CD14-positive monocyte (primary cell): Measurements from ENCODE around the gene LTBP1. TPM values are rescaled to one million over a fixed set of nuclear protein-coding genes. Genes with fewer than 3 reads are reported as not detected.

Experiments used
- DNase-seq, 3 donors: peaks; one replicate each; pipeline ENCODE4 v3.0.0-alpha.2; 2011 to 2022
- H2AFZ ChIP-seq: 2 replicates; pipeline ENCODE4 v1.6.0; 2012; ENCODE audit warnings: mild to moderate bottlenecking, low read depth, low read length, inconsistent platforms; ENCODE audit not compliant: insufficient read depth, poor library complexity, severe bottlenecking
- H3K27ac ChIP-seq, 2 donors: 1 replicate in 1 of 2; 2 replicates in 1 of 2; pipeline ENCODE4 v1.5.1; 2012 to 2013; ENCODE audit warnings: low read length in 2 of 2, control low read depth in 1 of 2, inconsistent platforms in 1 of 2, low read depth in 1 of 2, mild to moderate bottlenecking in 1 of 2
- H3K27me3 ChIP-seq, 2 donors: one replicate each; pipeline versions ENCODE4 v1.6.0 to v1.6.1; 2011 to 2013; ENCODE audit warnings: low read length in 2 of 2; ENCODE audit not compliant: control insufficient read depth in 2 of 2, insufficient read depth in 2 of 2
- H3K36me3 ChIP-seq, 2 donors: replicated peaks in 1 of 2; 1 replicate in 1 of 2; 2 replicates in 1 of 2; pipeline versions ENCODE4 v1.5.1 to v1.6.1; 2012 to 2013; ENCODE audit warnings: low read length in 2 of 2, control low read depth in 1 of 2, inconsistent platforms in 1 of 2, mild to moderate bottlenecking in 1 of 2; ENCODE audit not compliant: insufficient read depth in 2 of 2, control insufficient read depth in 1 of 2
- H3K4me1 ChIP-seq, 2 donors: 1 replicate in 1 of 2; 2 replicates in 1 of 2; pipeline versions ENCODE4 v1.5.1 to v1.6.1; 2012 to 2013; ENCODE audit warnings: low read length in 2 of 2, control low read depth in 1 of 2, inconsistent platforms in 1 of 2, mild to moderate bottlenecking in 1 of 2, moderate library complexity in 1 of 2; ENCODE audit not compliant: insufficient read depth in 2 of 2, control insufficient read depth in 1 of 2
- H3K4me2 ChIP-seq: replicated peaks from 2 replicates; pipeline ENCODE3; 2012; ENCODE audit warnings: low read length, moderate library complexity, mild to moderate bottlenecking; ENCODE audit not compliant: poor library complexity, severe bottlenecking; ENCODE audit errors: extremely low read depth
- H3K4me3 ChIP-seq, 3 experiments: fragments of 200-600 bp in 1 of 3; sonication (generic) in 1 of 3; replicated peaks in 1 of 3; 1 replicate in 2 of 3; 2 replicates in 1 of 3; pipeline ENCODE4 v1.5.1; 2011 to 2013; ENCODE audit warnings: low read length in 3 of 3, mild to moderate bottlenecking in 3 of 3, control low read depth in 2 of 3, low read depth in 2 of 3, inconsistent platforms in 1 of 3, moderate library complexity in 1 of 3
- H3K79me2 ChIP-seq: 2 replicates; pipeline ENCODE4 v1.6.0; 2012; ENCODE audit warnings: mild to moderate bottlenecking, control low read depth, inconsistent platforms, low read length, moderate library complexity; ENCODE audit not compliant: insufficient read depth
- H3K9ac ChIP-seq: 2 replicates; pipeline ENCODE4 v1.6.0; 2017; ENCODE audit warnings: low read length, mild to moderate bottlenecking; ENCODE audit not compliant: insufficient read depth, poor library complexity, severe bottlenecking
- H3K9me3 ChIP-seq, 2 donors: replicated peaks in 1 of 2; 1 replicate in 1 of 2; 2 replicates in 1 of 2; pipeline versions ENCODE4 v1.5.1 to v1.6.1; 2012 to 2013; ENCODE audit warnings: low read length in 2 of 2, control low read depth in 1 of 2; ENCODE audit not compliant: control insufficient read depth in 1 of 2, insufficient read depth in 1 of 2
- H4K20me1 ChIP-seq: 2 replicates; pipeline ENCODE4 v1.6.0; 2012; ENCODE audit warnings: mild to moderate bottlenecking, low read length, control low read depth, moderate library complexity; ENCODE audit not compliant: insufficient read depth
- H3K27ac Mint-ChIP-seq, 7 donors: one replicate each; pipeline ENCODE4 v1.8.0; 2020; ENCODE audit warnings: mild to moderate bottlenecking in 7 of 7, mixed read lengths in 7 of 7, moderate library complexity in 6 of 7, inconsistent platforms in 2 of 7
- H3K27me3 Mint-ChIP-seq, 3 donors: one replicate each; pipeline ENCODE4 v1.8.0; 2021 to 2022; ENCODE audit warnings: low read depth in 3 of 3, mild to moderate bottlenecking in 3 of 3, mixed read lengths in 3 of 3, moderate library complexity in 3 of 3, inconsistent platforms in 1 of 3
- H3K36me3 Mint-ChIP-seq, 2 donors: one replicate each; pipeline ENCODE4 v1.8.0; 2020; ENCODE audit warnings: mixed read lengths in 2 of 2, inconsistent platforms in 1 of 2, mild to moderate bottlenecking in 1 of 2
- H3K4me1 Mint-ChIP-seq: one replicate; pipeline ENCODE4 v1.8.0; 2020; ENCODE audit warnings: mild to moderate bottlenecking, mixed read lengths
- H3K4me3 Mint-ChIP-seq, 2 donors: one replicate each; pipeline ENCODE4 v1.8.0; 2020; ENCODE audit warnings: mild to moderate bottlenecking in 2 of 2, mixed read lengths in 2 of 2, moderate library complexity in 1 of 2
- H3K9me3 Mint-ChIP-seq, 7 donors: one replicate each; pipeline ENCODE4 v1.8.0; 2020 to 2022; ENCODE audit warnings: mixed read lengths in 7 of 7, mild to moderate bottlenecking in 6 of 7, moderate library complexity in 6 of 7, inconsistent platforms in 2 of 7
- WGBS: methylation state at CpG from one replicate; pipeline ENCODE4 v1.1.5; 2013; ENCODE audit warnings: missing lambda C conversion rate; ENCODE audit not compliant: insufficient coverage; 5-methylcytosine and 5-hydroxymethylcytosine counted together
- intact Hi-C, 2 donors: fragments of 100-400 bp; cut with micrococcal nuclease; formaldehyde crosslinking; loops; one replicate each; pipeline versions ENCODE4 v1.15.0 to v1.15.1; 2023
- polyA plus RNA-seq, 3 donors: library from polyadenylated mRNA; depleted of rRNA in 1 of 3; unstranded in 2 of 3; stranded (reverse) in 1 of 3; fragments of 300-500 nt in 2 of 3; fragments of >200 nt in 1 of 3; fragmentation: Illumina TruSeq in 2 of 3; gene quantifications; 1 replicate in 2 of 3; 2 replicates in 1 of 3; pipeline ENCODE4 v1.2.3, GENCODE V29; 2012 to 2021
- TF ChIP-seq, protein P1 (sequence below): fragments of 200-600 bp; IDR thresholded peaks from one replicate; pipeline ENCODE4 v1.8.0; 2022; ENCODE audit warnings: antibody characterized with exemption, mild to moderate bottlenecking

LTBP1 gene
- polyA plus RNA-seq, 3 donors: 0.18 to 0.24 TPM; not detected in 1

DNA sequence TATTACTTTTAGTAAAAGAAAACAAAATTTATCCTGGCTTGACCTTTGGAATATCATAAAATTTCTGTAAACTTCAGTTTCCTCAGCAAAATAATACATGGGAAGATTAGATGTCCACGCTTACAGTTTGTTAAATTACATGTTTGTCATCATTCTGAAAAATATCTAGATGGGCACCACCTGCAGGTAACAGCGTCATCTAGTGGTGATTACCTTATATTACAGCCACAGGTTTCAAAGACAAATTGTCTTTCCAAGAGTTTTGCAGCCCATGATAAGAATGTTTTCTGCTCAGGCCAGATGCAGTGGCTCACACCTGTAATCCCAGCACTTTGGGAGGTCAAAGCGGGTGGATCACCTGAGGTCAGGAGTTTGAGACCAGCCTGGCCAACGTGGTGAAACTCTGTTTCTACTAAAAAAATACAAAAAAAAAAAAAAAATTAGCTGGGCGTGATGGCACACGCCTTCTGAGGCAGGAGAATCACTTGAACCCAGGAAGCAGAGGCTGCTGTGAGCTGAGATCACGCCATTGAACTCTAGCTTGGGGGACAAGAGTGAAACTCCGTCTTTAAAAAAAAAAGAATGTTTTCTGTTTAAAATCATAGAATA lies 433.4 kb downstream of the LTBP1 start:
- intact Hi-C loops: no loop called here
- Histone ChIP-seq H3K79me2 (no peaks in the 10 kb centered on the region), H3K27ac (no peak overlapping the region), H2AFZ (no peak overlapping the region), H3K4me3 (no peak overlapping the region), H3K9me3 (no peaks in the 10 kb centered on the region), H4K20me1 (no peaks in the 10 kb centered on the region), H3K27me3 (no peaks in the 10 kb centered on the region), H3K4me1 (no peaks in the 10 kb centered on the region), H3K36me3 (no peaks in the 10 kb centered on the region), H3K9ac (no peak overlapping the region), H3K4me2 (no peak overlapping the region)
- H3K27ac Mint-ChIP-seq: no peak overlapping the region
- WGBS: 88% methylated on average over 1 of the region's 8 CpGs
- peaks cover 0 to 3% (median 0%) of the 10 kb centered on the region in 7 donors for H3K9me3 Mint-ChIP-seq
- peaks cover 2% of the 10 kb centered on the region for H3K4me1 Mint-ChIP-seq
- TF ChIP-seq, protein P1, sequence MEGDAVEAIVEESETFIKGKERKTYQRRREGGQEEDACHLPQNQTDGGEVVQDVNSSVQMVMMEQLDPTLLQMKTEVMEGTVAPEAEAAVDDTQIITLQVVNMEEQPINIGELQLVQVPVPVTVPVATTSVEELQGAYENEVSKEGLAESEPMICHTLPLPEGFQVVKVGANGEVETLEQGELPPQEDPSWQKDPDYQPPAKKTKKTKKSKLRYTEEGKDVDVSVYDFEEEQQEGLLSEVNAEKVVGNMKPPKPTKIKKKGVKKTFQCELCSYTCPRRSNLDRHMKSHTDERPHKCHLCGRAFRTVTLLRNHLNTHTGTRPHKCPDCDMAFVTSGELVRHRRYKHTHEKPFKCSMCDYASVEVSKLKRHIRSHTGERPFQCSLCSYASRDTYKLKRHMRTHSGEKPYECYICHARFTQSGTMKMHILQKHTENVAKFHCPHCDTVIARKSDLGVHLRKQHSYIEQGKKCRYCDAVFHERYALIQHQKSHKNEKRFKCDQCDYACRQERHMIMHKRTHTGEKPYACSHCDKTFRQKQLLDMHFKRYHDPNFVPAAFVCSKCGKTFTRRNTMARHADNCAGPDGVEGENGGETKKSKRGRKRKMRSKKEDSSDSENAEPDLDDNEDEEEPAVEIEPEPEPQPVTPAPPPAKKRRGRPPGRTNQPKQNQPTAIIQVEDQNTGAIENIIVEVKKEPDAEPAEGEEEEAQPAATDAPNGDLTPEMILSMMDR: peak; percentile 46
- no peaks in the 10 kb centered on the region for H3K36me3 Mint-ChIP-seq
- no peak for DNase-seq
- H3K4me3 Mint-ChIP-seq: no peak overlapping the region
- H3K27me3 Mint-ChIP-seq: peaks cover 0 to 5% (median 1%) of the 10 kb centered on the region in 3 donors

DNA sequence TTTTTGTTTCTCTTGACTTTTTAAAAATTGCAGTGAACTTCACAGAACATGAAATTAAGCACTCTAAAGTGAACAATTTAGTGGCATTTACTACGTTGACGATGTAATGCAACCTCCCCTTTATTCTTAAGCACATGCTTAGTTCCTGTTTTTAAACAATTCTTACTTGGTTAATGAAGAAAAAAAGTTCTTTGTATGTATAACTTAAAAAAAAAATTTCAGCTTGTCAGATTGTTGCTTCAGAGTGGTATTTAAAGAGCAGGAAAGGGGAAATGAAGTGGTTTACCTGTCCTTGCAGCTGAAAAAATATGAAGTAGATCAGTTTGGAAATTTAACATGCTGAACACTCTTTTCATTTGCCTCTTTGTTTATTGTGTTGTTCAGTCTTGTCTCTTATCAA lies 434.0 kb downstream of the LTBP1 start:
- H3K4me3 Mint-ChIP-seq: no peak overlapping the region
- H3K9ac ChIP-seq: no peak overlapping the region
- H3K79me2 ChIP-seq: no peaks in the 10 kb centered on the region
- peaks cover 2% of the 10 kb centered on the region for H3K4me1 Mint-ChIP-seq
- no peaks in the 10 kb centered on the region for H3K36me3 ChIP-seq
- no peaks in the 10 kb centered on the region for H3K27me3 ChIP-seq
- H2AFZ ChIP-seq: no peak overlapping the region
- H4K20me1 ChIP-seq: no peaks in the 10 kb centered on the region
- no peaks in the 10 kb centered on the region for H3K4me1 ChIP-seq
- TF ChIP-seq, protein P1: no peak
- H3K27me3 Mint-ChIP-seq: peaks cover 0 to 5% (median 1%) of the 10 kb centered on the region in 3 donors
- no peaks in the 10 kb centered on the region for H3K36me3 Mint-ChIP-seq
- H3K27ac ChIP-seq: no peak overlapping the region
- DNase-seq: no peak
- no CpG with 5 or more reads among the region's 2 CpGs for WGBS
- no peak overlapping the region for H3K27ac Mint-ChIP-seq
- H3K4me3 ChIP-seq: no peak overlapping the region
- intact Hi-C loops: no loop called here
- H3K9me3 ChIP-seq: no peaks in the 10 kb centered on the region
- peaks cover 0 to 3% (median 0%) of the 10 kb centered on the region in 7 donors for H3K9me3 Mint-ChIP-seq
- no peak overlapping the region for H3K4me2 ChIP-seq
